SK-N-DZ (cell line): ENCODE data around the gene ENG.
"Not testable (repeated sequence)": the region's sequence is repeated elsewhere in the genome, so short reads cannot be mapped to it uniquely, and the experiment has no call there.

ENCODE experiments used
- DNase-seq: peaks from one replicate; pipeline ENCODE4 v3.0.0-alpha.2; 2015; ENCODE audit warnings: low spot score

The ENG gene

GRCh38 chr9:127878652-127879390 is 24.4 kb upstream of the ENG start:
- no peak for DNase-seq

DNA sequence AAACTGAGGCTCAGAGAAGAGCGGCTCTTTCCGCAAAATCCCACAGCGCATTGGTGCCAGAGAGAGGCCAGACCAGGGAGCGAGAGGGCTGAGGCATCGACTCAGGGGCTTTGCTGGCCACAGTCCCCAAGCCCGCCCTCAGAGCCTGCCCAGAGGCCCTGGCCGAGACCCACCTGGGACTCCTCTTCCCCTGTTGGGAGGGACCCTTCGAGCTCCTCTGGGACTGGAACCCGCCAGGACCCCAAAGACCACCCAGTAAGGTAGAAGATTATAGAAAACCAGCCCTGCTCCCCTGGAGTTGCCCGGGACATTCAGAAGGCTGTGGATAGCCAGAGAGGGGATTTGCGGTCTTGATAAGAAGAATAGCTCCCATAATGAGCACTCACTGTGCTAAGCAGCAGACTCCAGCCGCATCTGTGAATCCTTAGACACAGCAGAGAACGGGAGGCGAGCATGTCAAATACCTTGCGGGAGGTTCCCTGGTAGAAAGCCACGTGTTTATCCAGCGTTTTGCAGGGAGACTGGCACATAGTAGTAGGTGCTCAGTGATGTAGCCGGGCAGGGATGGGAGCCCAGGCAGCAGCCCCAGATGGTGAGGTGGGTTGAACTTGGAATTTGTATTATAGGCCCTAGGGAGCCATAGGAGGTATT is 23.7 kb upstream of the ENG start:
- peak; percentile 51 for DNase-seq

- peak; percentile 64 for DNase-seq
These were observed 23.1 kb upstream of the ENG start, which contains the start of gene AK1 for GRCh38 chr9:127877566-127877998. TSS of gene AK1 (minus strand) at chr9:127877675. CDS start at chr9:127874617, 3,058 bp downstream.

GRCh38 chr9:127876764-127877562 is 22.5 kb upstream of the ENG start:
- no peak for DNase-seq

DNA sequence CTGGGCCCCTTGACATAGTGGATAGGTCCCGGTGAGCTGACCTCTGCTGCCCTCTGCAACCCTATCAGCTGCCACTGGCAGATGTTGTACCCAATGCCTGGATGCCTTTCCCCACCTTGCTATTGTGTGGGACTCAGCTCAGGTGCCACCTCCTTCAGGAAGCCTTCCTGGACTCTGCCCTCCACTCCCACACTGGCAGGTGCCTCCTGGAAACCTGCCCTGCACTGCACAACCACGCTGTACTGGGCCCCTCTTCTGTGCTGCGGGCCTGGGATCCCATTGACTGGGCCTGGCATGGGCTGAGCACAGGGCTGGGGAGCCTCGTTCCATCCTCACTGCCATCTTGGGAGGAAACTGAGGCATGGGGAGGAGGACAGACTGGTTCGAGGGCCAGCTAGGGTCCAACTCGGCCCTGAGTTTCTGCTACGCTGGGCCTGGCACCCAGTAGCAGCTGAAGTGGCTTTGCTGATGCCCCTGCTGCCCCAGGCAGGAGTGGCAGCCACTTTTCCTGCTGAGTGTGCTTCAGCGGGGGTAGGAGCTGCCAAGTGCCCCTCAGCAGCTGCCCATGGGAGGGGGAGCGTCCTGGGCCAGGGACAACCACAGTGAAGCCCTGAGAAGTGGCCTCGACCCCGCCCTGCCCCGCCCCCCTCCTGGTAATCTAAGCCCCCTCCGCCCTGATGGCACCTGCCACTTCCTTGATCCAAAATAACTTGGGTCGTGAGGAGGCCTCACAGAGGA is 21.7 kb upstream of the ENG start:
- DNase-seq, result no peak

DNA sequence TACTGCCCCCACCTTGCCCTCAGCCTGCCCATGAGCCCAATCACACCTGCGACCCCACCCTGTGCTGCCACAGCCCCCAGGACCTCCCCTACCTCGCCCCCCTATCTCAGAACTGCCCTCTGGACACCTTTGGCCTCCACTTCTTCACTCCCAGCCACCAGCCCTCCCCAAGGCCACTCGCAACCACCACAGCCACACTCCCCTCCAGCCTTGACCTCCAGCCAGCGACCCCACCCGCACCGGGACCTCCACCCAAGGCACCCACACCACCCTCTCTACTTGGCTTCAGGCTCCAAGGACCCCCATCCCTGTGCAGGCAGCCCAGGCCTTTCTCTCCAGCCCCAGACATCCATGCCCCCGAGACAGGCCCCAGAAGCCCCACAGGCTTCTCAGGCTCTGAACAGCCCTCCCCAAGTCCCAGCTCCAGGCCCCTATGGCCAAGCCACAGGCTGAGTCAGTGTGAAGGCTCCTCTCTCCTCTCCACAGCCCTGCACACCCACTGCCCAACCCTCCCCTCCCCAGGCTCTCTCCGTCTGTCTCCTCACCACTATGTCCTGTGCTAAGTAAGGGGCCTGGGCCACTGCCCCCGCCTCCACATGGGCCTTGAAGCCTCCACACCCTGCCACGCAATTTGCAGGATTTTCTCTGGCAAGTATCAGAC is 21.0 kb upstream of the ENG start:
- no peak for DNase-seq

DNA sequence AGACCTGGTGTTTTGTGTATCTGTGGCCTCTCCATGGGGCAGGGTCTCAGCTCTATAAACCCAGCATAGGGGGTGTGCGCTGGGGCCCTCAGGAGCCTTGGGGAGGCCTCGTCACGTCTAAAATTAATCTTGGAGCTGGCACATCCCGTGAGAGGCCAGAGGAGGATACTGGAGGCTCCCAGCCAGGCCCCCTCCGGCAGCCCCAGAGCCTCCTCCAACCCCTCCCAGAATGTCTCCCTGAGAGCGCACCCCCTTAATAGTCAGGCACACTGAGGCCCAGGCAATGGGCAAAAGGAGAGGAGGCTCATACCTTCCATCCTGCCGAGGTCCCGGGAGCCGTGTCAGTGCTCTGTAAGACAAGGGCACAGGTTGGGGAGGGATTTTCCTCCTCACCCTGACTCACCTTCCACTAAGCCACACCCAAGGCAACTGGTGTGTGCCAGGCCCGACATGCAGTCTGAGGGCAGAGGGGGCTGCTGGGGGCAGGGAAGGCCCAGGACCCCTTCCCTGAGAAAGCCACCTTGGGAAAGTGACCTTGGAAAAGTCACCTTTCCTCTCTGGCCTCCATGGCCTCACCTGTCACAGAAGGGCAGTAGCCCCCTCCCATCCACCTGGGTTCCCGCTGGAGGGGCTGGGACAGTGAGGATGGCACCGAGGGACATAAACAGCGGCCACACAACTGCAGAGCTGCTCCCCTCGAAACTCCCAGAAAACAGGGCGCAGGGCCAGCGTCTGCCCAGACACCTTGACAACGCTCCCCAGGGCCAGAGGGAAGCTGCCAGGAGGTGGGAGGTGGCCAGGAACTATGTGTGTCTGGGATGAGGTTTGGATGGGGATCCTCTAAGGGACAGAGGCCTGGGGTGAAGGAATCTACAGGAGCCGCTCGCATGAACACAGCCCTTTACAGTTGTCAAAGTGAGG is 20.1 kb upstream of the ENG start:
- no peak for DNase-seq

GRCh38 chr9:127873886-127874285 is 19.4 kb upstream of the ENG start:
- DNase-seq, result no peak

- DNase-seq, result peak; percentile 45
These were observed 18.8 kb upstream of the ENG start for GRCh38 chr9:127873223-127873691.

DNA sequence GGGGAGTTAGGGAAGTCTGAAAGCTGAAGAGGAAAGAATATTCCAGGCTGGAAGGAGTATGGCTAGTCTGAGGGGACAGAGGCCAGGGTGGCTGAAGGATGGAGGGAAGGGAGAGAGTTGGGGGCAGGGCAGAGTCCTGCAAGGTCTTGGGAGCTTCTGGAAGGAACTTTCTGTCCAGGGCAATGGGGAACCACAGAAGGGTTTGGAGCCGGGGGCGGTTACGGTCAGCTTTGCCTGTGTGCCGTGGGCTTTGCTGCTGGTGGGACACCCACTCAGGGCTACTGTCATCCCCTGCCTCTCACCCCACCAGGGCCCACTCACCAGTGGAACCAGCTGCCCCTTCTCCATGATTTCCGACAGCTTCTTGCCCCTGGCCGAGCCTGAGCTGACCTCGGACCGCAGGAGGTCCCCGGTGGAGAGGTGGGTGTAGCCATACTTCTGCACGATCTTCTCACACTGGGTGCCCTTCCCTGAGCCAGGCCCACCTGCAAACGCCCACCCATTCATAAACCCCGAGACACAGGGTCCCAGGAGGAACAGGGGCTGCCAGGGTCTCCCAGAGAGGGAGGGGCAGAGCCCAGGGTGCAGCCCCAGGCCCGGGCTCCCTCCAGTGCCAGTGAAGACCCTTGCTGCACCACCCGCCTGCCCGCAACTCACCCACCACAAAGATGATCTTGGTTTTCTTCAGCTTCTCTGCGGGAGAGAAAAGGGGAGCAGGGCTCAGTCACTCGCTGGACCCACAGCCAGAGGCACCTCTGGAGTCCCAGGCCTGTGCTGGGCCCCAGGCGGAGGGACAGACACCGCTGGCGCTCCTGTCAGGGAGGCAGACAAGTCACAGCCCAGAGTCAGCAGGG is 18.1 kb upstream of the ENG start:
- no peak for DNase-seq

DNA sequence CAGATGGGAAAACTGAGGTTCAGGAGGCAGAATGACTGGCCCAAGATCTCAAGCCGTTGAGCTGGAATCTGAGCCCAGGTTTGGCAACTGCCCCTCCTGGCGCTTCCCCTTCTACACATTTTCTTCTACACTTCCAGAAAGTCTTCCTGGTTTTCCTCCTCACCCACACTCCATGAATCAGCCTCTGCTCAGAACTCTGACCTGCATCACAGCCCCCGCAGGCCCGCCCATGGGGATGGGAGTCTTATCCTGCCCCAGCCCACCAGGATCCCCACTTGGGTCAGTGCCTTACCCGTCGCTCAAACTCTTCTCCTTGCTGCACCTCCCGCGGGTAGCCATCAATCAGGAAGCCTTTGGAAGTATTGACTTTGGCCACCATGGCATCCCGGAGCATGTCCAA is 17.1 kb upstream of the ENG start:
- DNase-seq, result no peak

DNA sequence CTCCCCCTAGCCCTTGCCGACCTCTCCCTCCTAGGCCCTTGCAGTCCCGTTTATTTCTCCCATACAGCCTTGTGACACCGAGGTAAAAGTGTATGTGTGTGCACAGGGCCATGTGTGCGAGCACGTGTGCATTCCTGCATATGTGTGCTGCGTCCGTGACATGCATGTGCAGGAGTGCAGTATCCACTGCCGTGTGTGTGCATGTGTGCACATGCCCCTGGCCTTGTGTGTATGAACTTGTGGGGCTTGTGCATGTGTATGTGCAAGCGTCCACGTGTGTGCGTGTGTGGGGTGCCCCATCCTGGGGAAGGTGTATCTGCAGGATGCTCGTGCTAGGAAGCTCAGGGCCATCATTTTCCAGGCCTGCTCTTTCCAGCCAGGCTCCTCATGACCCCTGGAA is 16.4 kb upstream of the ENG start:
- DNase-seq, result no peak

- DNase-seq, result not testable (repeated sequence)
These were observed 15.7 kb upstream of the ENG start for GRCh38 chr9:127870153-127870491.

- DNase-seq, result peak; percentile 80
These were observed 15.1 kb upstream of the ENG start for GRCh38 chr9:127869310-127870152.

DNA sequence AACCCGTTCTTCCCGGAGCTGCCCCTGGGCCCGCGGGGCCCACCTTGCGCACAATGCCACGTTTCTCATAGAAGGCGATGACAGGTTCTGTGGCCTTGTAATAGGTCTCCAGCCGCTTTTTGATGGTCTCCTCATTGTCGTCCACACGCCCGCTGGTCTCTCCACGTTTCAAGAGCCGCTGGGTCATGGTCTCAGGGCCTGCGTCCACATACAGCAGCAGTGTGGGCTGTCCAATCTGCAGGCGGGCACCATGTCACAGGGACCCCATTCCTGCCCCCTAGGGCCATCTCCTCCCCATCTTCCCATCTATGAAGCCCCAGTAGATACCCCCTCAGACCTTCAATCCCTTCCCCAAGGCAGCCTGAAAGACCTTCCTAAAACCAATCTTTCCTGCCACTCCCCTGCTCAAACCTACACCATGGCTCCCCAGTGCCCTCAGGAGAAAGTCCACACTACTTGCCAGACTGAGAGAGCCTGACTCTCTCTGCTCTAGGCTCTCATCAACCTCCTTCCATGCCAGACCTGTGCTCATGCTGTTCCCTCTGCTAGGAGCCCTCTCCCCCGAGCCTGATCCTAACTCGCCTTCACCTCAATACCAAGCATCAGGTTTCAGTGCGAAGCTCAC is 13.9 kb upstream of the ENG start:
- no peak for DNase-seq

DNA sequence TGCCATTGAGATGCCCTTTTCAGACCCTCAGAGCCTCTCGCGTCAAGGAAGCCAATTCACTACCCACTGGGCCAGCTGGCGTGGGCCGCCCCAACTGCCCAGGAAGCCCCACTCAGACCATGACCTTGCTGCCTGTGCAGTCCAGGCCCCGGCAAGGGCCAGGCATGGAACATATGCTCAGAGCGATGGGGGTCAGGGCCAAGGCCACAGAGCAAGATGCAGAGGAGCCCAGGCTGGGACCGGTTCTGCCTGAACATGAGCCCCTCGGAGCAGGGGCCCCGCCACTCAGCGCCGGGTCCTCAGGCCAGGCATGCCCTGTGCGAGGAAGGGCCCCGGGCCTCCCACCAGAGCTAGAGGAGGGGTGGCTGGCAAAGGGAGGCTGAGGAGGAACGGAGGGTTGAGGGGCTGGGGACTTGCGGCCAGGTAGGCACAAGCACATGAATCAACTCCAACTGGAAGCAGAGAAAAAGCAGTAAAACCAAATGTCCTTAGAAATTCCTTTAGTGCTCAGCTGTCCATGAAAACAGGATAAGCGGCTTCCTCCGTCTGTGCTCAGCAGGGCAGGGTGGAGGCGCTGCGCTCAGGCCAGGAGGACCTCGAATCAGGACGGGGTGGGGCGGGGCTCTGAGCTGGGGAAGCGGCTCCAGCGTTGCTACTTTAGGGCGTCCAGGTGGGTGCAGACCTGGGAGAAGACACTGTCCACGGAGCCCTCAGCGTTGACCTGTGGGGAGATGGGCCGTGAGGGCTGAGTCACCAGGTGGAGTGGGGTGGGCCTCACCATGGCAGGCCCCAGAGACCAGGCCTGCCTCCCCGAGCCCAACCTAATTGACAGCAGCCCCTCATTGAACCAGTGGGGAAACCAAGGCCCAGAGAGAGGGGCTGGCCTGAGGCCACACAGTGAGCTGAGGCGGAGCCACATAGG is 13.2 kb upstream of the ENG start:
- no peak for DNase-seq

DNA sequence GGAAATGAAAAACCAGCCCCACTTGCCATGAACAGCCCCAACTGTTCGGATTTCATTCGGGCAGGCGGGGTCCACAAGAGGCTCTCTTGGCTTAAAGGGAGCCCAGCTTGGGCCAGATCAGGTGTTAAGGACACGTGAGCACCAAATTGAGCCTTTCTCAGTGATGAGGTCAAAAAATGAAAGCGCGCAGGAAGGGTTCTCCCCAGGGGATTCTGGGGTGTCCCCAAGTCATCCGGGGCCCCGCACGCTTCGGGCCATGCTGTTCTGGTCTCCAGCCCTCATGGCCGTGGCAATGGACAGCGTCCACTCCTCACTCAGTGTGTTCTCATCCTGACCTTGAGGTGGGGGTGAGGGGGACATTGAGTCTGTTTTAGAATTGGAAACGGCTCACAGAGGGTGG is 12.1 kb upstream of the ENG start:
- DNase-seq, result no peak
